Gastrocnemius medialis (tissue), 4 donors: ENCODE data around the gene DSP.

Experiments
- POLR2A ChIP-seq, 2 donors: fragments of 450-650 bp; IDR thresholded peaks; one replicate each; pipeline ENCODE4 v1.6.1; 2017; ENCODE audit warnings: antibody characterized with exemption in 2 of 2, mild to moderate bottlenecking in 2 of 2, moderate library complexity in 2 of 2
- TF ChIP-seq, protein P1 (sequence below), 5 experiments: fragments of 450-650 bp in 3 of 5; fragments of 200-600 bp in 2 of 5; sonication (generic) in 2 of 5; IDR thresholded peaks in 4 of 5; conservative IDR thresholded peaks in 1 of 5; 1 replicate in 4 of 5; 2 replicates in 1 of 5; pipeline ENCODE4 v1.5.1; 2016 to 2019; ENCODE audit warnings: antibody characterized with exemption in 5 of 5, mild to moderate bottlenecking in 3 of 5, moderate library complexity in 3 of 5

DNA sequence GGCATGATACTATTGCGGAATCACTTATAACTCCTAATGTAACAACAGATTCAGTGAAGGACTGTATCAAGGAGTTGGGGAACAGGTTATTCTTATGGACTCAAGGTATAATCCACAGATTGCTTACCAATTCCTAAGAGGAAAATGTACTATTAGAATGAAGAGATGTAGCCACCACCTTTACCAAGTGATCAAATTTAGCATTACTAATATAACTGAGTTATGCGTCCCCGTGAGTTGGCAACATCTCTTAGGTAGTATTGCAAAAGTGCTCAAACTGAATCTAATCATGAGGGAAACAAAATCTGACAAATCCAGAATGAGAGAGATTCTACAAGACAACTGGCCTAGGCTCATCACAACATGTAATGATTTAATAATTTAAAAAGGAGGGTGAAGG is 47.8 kb downstream of the DSP start:
- no peak for TF ChIP-seq POLR2A (IDR thresholded peaks at IDR 0.05)
- TF ChIP-seq, protein P1, sequence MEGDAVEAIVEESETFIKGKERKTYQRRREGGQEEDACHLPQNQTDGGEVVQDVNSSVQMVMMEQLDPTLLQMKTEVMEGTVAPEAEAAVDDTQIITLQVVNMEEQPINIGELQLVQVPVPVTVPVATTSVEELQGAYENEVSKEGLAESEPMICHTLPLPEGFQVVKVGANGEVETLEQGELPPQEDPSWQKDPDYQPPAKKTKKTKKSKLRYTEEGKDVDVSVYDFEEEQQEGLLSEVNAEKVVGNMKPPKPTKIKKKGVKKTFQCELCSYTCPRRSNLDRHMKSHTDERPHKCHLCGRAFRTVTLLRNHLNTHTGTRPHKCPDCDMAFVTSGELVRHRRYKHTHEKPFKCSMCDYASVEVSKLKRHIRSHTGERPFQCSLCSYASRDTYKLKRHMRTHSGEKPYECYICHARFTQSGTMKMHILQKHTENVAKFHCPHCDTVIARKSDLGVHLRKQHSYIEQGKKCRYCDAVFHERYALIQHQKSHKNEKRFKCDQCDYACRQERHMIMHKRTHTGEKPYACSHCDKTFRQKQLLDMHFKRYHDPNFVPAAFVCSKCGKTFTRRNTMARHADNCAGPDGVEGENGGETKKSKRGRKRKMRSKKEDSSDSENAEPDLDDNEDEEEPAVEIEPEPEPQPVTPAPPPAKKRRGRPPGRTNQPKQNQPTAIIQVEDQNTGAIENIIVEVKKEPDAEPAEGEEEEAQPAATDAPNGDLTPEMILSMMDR (IDR thresholded peaks at IDR 0.05 in 4 of 5, conservative IDR thresholded peaks at IDR 0.05 in 1 of 5): no peak
